Amniotic stem cell (primary cell): Measurements from ENCODE around the gene CPEB2.

Source experiments
- DNase-seq: peaks from one replicate; lab custom pipeline; 2025; lab: John Stamatoyannopoulos, UW

CPEB2 gene

DNA sequence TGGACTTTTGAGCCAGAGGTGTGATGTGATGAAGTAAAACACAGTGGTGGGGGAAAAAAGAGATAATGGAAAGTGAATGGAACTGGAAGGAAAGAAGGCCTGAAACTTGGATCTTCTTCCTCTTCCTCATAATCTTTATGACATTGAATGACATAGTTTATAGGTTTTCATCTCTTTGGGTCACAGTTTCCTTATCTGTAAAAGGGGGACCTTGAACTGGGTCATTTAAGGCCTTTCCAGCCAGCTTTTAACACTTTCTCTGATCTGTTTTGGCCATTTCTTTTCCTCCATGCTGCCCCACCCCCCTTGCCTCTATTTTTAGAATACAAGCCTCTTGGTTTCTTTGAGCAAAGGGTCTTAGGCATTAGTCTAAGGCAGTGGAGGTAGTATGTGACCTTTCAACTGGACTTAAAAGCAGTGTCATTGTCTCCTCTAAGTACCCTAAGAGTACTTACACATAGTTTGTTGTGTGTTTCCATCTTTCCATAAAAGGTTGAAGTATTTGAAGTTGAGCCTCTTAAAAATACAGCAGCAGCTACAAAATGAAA lies 7.8 kb downstream of the CPEB2 start:
- no peak for DNase-seq

DNA sequence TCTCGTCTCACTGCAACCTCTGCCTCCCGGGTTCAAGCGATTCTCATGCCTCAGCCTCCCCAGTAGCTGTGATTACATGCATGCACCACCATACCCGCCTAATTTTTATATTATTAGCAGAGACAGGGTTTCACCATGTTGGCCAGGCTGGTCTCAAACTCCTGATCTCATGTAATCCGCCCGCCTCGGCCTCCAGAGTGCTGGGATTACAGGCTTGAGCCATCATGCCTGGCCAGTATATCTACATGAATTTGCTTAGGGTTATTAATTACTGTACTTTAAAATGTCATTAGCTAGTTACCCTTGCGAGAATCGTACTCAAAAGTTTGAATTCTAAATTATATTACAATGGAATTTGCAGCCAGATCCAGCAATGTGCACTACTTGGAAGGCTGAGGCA lies 8.9 kb downstream of the CPEB2 start:
- DNase-seq, result no peak

DNA sequence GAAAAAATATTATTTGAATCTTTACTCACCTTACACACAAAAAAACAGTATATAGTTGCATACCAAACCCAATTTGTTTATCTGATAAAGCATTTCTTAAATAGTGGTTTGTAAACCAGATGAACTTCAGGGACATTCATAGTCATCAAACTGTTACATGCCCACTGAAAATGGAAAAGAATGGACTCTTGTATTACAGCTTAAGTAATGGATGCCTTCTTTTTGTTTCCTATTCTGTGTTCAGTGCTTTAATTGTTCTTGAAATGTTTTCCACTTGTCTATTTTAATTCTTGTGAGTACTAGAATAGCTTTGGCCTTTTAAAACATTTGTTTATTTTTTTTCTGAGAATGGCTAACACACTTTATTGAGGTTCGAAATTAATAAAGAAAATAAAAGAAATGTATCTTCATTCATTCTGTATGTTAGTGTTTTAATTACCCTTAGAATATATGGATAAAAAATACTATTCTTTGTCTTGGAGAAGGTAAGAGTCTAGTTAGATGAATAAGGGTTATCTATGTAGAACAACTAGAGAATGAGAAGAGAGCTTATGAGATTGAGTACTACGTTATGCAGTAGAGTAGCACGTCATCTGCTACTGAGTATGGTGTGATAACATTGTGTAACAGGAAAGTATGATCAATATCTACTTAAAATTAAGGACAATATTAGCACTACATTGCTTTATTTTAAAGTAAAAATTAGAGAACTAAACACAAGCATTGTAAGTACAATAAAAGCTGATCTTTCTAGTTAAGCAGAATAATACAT lies 9.9 kb downstream of the CPEB2 start:
- DNase-seq, result no peak

DNA sequence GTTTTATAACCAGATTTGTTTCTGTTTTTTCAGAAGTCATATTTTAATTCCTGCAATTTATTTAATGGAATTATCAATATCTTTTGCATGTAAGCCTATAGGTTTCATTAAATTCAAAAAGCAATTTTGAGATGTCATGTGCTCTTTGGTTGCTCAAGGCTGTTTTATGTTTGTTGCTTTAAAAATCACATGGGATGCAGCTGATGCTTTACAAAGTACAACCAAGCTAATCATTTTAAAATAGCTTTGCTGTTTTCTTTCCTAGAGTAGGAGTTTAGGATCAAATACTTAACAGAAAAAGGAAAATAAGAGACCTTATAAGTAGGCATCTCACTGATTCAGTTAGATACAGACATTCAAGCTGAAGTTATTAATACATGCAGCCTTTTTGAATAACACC lies 11.3 kb downstream of the CPEB2 start:
- no peak for DNase-seq

DNA sequence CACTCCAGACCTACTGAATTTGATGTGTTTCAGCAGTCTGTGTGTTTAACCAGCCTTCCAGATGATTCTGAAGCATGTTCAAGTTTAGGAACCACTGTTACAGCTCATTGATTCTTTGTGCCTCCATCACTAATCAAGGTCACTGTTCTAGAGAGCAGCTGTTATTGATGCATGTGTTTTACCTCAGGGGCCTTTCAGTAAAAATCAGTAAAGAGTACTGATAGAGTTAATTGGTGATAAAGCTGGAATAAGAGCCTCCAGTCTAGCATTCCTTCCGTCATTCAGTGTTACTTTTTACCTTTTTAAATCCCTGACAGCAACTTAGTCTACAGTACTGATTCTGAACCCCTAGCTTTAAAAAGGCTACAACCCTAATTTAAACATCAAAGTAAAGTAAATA lies 12.9 kb downstream of the CPEB2 start:
- no peak for DNase-seq

DNA sequence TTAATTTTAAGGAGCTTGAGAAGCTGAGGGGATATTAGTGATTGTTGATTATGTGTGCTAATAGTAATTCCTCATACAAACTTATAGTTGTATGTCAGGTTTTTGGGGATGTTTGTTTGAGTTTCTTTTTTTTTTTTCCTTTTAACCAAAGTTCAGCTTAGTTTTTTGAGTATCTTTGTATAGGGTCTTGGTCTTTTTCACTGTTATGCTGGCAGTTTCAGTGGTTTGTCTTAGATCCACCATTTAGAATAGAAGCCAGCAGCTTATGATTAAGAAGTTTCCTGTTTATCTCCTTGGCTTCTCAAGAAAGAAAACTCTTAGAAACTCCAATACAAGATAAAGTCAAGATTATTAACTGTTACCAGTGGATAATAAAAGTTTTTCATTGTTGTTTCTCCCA lies 16.1 kb downstream of the CPEB2 start:
- DNase-seq, result no peak

DNA sequence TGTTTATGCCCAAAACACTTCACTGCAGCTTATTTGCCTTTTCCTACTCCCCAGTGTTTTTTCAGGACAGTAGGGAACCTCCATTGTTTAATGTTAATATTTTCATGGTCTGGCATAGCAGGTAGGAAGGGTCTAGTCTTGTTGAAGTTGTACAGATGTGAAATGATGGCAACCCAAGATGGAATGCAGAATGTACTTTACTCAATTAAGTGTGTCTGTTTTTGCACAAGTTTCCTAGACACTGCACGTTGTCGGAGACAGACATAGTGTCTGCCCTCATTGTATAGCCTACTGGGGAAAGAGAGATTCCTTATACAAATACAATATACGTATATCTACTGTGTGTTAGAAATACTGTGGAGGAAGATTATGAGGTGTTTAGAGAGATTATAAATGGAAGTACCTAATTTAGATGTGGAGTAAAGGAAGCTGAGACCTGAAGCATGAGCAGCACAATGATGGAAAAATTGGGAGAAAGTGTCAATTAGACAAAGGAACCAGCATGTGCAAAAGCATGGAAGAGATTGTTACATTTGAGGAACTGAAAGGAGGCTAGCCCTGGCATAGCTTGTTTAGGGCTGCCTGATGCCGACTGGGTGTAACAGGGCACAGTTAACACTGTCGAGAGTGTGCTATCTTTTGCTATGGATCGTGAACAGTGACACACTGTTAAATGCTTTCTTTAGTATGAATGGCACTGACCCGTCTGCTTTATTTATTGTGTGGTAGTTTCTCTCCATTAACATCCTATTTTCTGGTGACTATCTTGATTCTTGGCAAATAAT lies 18.4 kb downstream of the CPEB2 start:
- DNase-seq, result no peak

DNA sequence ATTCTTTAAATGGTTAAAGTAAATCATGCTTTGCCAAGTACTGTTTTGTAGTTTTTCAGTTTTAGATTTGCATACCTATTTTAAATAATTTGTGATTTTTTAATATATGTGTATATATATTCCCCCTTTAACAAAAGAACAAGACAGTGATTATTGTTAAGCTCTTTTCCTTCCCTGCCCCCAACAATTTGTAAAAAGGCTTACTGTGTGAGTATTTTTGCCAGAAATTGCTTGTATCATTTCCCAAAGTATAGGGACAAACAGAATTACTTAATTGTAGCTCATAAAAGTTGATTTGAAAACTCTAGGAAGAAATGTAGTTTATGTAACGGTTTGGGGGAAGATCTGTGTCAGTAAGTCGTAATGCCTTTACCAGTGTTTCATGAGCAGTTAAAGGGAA lies 19.0 kb downstream of the CPEB2 start:
- no peak for DNase-seq

DNA sequence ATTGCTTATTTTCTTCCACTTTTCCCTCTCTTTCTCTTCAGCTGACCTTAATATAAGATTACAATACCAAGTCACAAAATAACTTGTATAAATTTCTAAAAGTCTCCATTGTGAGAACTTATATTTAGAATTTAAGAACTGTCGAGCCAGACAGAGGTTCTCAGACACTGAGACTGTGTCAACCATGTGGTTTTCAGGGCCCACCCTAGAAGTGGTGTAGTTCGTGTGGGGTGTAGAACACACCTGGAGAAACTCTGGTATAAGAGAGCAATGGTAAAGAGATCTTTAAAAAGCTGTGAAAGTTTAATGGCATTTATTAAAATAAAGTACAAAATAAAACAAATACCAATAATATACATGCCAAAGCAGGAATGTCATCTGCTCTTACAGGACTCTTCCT lies 19.7 kb downstream of the CPEB2 start:
- DNase-seq, result no peak

DNA sequence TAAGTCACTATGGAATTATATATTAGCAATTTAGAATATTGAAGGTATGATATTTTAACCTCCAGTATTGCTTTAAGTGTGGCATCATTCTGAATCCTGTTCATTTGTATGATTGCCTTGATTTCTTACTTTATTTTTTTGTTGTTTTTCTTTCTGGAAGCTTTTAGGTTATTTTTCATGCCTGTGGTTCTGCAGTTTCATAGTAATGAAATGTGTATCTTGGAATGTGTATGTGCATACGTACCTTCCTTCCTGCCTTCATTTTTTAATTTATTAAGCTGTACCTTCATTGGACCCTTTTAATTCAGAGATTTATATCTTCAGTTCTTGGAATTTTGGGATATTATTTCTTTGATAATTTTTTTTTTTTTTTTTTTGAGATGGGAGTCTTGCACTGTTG lies 22.1 kb downstream of the CPEB2 start:
- no peak for DNase-seq

DNA sequence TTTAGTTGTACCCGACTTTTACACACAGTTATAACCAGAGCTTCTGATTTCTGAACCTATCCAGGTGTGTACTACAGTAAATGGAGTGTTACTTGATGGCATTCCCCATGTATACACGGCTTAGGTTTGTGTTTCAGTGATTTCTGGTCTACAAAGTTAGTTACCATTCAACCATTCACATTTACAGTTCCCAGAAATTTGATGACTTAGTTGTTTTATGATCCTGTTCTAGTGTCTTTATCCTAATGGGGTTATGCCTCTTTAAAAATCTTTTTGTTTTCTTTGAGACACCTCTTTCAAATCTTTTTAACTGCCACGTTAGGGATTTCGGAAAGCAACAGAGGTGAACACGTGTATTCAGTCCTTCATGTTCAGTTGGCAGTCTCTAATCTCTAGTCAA lies 23.4 kb downstream of the CPEB2 start:
- DNase-seq, result no peak

DNA sequence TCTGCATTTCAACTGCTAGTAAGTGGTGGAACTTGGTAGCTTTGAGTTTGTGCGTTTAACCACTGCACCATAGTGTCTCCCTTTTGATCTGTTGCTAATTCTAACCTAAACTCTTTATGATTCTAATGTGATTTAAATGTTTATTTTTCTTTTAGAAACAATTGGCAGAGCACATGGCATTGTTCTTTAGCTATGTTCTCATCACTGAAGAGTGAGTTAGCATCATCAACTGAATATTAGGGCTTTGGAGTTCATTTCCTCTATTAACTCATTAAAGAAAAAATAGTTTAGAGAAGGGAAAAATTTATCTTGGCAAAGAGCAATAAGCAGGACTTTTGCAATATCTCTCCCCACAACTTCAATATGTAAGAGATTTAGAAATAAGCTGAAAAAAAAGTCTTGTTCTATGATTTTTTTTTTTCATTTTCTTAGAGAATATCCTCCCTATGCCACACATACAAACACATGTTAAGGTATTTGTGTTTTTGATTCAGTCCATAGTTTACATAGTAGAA lies 25.7 kb downstream of the CPEB2 start:
- no peak for DNase-seq

DNA sequence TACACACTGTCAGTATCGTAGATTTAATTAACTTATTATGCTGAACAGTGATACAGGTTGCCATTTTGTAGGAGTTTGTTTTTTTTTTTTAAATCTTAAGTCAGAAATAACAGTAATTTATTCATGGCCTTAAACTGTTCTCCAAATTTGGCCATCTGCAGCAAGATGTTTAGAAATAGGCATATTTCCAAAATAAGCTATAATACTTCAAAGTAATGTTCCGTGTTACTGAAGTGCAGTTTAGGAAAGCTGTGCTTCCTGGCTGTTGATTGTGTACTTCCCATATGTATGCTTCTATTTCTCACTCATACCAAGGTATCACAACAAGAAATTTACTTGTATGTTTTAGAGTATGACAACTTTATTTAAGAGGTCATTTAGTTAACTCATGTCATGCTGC lies 28.9 kb downstream of the CPEB2 start:
- DNase-seq, result no peak

DNA sequence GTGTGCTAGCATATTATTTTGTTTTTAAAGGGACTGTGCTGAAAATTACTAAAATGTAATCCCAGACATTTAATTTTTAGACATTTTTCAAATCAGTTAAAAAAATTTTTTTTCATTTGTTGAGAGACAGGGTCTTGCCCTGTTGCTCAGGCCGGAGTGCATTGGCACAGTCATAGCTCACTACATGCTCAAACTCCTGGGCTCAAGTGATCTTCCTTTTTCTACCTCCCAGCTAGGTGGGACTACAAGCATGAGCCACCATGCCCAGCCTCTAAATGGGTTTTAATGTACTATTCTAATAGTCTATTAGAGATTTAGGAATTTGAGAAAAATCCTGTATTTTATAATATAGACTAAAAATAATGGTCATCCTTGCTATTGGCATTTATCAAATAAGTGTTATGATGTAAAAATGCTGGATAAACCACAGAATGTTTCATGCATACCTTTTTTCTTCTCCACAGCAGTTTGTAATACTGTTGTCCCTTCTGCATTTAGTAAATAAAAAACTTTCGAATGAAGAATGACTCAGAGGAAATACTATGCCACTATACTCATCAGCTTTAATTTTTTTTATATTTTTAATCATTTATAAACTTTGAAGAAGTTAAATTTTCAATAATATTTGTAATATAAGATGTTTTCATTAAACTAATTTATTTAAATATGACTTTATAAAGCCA lies 29.9 kb downstream of the CPEB2 start:
- no peak for DNase-seq

DNA sequence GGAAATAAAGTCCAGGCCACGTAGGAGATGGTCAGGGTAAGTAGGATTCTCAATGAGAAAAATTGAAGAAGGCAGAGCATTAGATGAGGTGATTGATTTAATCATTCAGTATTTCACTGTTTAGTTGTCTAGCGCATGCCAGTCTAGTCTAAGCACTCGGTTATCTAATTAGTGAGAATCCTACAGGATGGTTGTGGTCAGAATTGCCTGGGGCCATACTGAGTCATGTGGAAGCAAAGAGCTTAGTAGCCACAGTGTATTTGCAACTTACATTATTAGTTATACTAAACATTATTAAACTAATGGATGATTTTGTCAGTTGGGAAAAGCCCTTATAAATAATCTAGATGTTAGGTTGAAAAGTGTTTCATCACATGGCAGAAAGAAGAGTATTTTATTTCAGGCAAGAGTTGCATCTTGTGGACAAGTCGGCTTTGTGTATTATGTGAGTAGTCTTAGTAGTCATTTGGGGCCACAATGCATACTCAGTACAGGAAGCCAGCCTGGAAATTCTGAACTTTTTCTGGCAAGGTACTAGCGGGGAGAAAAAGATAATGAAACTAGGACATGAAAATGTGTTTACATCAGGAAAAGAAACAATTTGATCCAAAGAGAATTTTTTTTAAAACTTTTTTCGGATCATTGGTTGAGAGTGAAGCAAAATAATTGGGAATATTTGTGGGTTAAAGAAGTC lies 31.9 kb downstream of the CPEB2 start:
- peak; percentile 20 for DNase-seq

DNA sequence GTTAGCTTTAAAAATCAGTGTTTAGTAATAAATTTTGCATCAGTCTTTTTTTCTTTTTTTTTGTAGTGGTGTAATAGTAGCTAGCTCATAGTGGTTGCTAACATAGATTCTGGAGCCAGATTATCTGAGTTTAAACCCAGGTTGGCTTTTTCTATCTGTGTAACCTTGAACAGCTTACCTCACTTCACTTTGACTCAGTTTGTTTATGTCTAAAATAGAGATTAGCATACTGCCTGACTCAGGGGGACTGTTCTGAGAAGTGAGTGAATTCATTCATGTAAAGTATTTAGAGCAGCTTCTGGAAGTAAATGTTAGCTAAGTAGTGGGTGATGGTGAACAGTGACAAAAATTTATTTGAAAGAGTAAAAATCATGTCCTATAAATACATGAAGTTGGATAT lies 32.9 kb downstream of the CPEB2 start:
- no peak for DNase-seq

DNA sequence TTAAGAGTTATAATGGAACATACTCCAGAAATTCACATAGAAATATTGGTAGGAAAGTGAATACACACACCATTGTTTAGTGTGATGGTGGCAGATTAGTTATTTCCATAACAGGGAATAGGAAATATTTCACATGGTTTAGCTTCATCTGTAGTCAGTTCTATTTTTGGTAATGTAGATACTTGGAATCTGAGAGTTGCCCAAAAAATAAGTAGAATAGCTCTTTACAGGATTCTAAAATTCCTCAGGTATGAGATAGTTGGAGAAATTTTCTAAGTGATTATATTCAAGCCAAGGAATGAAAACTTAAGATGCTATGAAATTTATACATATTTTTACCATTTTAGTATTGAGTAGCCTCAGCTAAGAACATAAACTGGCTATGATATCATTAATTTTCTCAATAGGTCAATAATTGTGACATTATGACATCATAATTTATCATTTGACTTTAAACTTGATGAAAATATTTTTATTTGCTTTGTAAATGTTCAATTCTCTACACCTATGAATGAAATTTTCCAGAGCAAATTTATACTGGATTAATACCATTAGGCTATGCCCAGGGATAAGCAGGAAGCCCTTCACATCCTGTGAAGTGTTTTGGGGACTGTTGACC lies 35.8 kb downstream of the CPEB2 start:
- DNase-seq, result no peak

DNA sequence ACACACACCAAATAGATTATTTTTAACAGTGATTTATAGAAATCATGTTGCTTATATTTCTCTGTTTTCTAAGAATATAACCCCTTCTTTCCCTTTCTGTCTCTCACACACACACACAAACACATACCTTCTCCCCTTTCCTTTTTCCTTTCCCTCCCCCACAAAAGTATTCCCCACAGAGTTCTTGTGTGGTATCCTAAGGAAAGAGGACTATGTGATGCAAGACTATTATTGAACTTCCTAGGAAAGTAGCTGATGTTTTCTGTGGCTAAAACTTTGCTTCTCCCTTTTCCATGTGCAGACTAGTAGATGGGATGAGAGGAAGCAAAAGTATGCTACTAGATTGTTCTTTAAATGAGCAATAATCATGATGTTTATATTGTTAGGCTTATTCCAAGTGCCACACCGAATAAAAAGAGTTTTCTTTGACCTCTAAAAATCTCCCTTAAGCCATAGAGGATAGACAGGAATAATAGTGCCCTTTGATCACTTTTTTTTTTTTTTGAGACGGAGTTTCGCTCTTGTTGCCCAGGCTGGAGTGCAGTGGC lies 38.7 kb downstream of the CPEB2 start:
- DNase-seq, result no peak

DNA sequence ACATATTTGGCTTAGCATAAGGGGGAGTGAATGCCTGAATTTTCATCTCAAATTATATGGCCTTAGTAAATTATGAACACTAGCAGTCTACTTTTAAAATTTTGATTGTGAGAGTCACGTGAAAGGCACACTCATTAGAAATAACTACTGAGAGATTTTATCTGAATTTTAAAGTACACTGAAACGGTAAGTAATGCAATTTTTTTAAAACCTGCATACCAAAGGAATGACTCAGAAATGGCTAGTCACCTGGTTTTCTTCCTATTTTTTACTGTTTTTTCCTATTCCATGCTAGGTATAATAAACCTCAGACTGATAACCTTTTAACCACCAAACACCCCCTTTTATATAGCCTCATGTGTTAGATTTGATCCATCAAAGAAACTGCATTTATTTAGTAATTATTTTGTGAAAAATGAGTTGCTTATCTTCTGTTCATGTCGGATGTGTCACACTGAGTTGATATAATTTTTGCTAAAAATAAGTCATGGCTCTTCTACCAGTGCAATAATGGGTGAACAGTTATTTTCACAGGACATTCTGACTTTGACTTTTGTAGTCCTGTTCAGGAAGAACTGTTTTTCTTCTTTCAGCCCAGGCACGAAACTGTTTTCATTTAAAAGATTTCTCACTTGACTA lies 40.4 kb downstream of the CPEB2 start:
- DNase-seq, result no peak

DNA sequence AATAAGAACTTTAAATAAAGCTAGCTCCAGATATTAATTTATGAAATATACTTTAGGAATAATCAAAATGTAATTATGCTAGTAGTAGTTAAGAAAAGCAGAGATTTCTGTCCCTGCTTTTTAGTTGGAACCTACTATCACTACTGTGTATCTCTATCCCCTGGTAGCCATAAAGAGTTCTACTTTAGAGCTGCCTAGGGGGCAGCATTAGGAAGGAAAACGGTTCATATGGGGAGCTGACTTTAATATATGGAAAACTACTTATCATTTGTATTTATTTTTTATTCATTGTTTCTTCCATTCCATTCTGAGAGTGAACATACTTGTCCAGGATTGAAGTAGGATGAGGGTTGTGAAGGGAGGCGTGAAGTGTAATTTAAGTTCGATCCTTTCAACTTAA lies 40.9 kb downstream of the CPEB2 start:
- DNase-seq, result no peak

DNA sequence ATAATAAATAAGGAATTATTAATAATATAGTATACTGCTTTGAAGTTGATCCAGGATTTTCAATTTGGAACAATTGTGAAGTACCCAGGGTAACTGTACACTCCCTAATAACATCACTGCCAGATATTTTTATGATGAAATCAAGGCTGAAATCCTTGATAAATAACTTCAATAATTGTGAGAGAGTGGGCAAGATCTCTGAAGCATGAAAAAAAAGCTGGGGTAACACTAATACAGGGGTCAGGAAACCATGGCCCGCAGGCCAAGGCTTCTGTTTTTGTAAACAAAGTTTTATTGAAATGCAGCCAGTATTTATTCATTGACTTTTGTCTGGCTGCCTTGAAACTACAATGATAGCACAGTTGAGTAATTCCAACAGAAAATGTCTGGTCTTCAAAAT lies 41.6 kb downstream of the CPEB2 start:
- DNase-seq, result no peak
